NCI-H2171 treated with DMSO at 0.1 percent for 48 hours (cell line): Measurements from ENCODE around the gene PCF11.

Source experiments
- DNase-seq: peaks from one replicate; lab custom pipeline; 2025; lab: John Stamatoyannopoulos, UW

Gene PCF11

DNA sequence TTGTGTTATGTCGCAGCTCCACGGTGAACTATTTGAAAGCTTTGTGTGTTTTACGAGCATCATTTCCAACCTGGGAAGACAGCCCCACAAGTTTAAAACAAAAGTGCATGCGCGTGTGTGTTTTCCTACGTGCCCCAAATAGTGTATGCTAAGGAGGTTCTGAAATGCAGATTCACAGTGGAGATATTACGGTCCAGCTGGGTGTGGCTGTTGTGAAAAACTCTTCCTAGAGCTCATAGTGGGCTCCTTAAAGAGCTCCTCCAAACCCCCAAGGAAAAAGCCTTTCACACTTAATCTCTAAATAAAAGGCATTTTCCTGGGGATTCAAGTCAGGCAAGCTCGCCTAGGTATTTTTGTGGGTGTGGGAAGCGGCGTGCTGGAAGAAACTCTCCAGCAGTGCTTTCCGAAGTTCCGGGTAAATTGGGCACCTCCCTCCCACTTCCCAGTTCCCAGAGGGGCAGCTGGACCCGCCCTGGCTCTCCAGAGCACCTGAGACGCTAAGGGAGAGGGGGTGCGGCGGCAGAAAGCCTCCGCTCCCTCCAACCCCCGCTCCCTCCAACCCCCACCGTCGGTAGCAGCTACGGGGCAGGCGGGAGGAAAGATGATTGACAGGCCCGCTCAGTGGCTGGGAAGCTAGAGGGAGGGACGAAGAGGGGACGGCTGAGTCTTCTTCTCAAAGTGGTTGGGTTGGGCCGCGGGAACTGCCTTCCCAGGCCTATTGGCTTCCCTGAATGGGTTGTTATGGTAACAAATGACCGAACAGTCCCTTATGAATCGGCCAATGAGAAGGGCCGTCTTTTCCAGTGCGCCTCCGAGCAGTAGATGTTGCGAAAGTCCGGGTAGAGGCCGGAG lies 561 bp upstream of the PCF11 start:
- peak; percentile 96 for DNase-seq

DNA sequence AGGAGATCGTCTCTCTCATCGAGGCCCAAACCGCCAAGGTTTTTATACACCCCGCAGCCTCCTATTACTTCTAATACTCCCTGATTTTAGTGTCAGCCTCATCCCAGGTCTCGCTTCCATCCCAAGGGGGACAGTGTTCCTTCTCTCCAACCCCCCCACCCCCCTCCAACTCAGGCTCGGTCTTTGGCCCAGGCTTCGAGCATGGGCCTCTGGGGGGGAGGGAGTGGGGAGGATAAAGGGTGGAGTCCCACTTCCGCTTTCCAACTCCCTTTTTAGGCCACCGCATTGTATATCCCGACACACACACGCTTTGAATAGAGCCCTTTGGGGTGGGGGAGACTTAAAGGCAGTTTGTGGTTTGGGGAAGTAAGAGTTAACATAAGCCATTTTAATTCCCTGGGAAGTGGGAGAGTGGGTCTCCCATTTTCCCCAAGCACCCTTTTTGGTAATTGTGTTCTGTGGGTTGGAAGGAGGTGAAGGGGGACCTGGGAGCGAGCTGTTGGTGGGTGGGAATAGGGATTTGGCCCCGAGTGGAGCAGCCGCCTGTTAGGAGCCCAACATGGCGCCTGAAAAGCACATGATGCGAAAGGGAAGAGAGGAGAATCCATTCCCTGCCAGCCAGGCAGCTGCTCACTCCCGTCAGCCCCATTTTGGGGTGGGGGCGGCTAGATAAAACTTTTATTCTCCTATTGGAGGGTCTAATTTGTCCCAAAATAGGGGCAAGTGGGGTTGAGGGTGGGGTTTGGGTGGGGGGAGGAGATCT lies 844 bp downstream of the PCF11 start:
- peak; percentile 54 for DNase-seq

DNA sequence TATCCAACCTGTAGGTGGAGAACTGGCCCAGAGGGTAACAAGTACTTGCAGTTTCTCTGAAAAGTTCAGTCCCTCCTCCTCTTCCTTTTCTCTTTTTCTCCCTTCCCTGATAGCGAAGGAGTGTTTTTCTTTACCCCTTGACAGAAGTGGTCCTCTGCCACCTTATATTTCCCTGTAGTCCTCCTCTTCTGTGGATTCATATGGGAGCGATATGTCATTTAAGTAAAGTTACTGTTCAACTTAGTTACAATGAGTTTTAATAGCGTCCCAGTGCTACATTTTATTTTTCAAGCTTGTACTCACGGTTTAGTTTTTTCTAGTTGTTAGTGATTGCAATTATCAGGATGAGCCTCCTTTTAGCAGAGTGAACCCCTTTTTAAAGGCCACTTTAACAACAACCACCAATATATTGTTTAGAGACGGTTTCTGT lies 1.4 kb downstream of the PCF11 start:
- no peak for DNase-seq

DNA sequence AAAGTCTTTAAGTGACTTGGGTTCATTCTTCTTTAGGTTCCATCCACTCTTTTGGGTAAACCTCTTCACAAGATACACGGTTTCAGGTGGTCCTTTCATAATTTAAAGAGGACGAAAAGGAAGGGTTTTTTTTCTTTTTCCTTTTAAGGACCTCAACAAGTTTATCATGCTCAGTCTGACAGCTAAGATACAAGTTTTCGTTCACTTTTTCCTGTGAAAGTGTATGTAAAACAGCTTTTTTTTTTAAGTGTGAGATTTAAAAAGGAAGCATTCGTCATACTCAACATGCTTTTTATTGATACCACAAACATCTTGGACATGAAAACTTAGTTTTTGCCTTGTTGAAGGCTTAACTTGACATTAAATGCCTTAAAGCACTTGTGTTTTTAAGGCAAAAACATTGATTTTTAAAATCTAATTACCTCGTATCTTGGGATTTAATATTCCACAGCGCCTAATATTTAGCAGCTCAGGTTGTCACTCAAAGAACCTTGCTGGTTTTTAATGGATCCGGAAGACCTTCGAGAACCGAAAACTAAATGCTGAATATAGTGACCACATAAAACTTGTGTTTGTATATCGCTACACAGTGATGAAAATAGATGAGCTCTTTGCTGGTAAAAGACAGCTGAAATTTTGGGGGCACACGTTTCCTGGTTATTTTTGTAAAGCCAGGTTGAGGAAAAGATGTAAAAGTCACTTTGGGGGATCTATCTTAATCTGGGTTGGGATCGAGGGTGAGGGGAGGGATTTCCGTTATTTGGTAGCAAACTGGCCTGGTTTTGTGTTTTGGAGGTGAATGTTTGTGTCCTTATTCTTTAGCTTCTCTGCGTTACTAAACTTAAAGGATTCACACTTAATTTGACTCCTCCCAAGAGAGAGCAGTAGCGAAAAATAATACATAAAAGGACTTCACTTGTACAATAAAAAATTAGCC lies 2.3 kb downstream of the PCF11 start:
- DNase-seq = no peak

DNA sequence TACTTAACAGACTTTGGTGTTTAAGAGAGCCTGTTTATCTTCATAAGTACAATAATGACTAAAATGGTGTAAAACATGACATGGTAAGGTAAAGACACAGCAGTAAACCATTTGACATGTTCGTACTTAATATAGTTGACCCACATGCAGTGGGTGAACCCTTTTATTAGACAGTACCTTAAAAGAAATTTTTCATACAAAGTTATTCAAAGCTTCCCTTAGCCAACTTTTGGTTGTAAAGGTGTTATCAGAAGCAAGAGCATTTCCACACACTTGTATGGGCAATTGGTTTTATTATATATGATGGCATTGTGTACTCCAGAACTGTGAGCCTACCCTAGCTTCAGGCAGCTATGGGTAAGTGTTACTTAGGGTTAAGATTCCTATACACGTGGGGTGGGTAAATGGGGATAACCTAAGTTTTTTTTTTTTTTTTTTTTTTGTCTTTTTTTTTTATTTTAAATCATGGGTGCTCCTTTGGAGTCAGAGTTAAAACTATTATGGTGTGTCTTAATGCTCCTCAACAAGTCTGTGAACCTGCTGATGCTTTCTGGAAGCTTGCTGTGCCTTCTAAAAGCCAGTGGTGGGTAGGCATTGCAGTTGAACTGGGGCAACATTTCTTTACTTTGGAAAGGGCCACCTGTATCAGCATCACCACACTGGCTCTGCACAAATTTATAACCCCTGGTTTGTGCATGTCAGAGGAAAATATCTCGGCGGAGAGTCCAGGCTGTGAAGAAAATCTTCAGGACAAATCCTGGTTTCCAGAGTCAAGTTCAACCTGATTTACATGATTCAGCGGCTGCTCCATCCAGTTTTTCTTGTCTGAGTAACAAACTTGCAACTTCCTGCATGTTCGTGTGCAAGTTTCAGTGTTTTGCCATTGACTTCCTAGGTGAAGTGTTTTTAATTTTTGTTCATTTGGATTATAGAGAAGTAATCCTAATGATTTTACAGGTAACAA lies 3.3 kb downstream of the PCF11 start:
- DNase-seq = no peak

DNA sequence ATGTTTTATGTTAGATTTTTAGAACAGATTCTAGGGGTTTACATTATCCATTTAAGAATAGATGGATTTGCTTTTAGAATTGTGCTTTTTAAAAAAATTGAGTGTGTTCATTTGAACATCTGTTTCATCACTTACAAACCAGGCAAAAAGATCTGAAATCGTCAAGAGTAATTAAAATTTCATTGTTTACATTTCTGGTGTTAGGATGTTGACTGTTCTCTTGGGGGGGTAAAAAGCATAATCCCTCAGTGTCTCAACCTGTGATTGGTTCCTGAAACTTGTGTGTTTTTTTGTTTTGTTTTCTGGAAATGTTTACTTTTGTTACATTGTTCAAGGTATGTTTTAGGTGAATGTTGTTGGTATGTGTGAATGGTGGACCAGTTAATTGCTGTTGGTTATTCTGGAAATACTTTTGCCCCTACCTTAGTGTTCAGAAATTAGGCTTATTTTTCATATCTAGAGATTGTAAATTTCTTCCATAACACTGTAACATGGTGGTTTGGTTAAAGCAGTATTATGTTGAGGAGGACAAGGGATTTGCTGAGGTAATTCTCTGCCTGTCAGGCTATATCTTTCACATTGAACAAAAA lies 4.8 kb downstream of the PCF11 start:
- DNase-seq = no peak

DNA sequence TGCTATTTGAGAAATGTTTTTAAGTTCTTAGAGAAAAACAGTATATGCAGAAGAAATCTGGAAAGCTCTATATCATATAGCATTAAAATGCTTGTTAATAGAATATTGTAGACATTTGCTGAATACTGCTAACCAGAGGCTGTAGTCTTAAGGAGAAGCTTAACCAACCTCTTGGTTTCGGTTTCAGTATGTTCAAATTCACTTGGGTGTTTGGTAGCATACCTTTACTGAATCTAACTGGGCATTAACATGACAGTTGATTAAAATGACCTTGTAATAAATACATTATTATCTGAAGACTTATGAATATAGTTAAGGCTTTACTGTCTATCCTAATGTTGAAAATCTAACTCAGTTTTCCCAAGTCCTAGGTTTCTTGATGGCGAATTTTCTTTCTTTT lies 5.4 kb downstream of the PCF11 start:
- no peak for DNase-seq

DNA sequence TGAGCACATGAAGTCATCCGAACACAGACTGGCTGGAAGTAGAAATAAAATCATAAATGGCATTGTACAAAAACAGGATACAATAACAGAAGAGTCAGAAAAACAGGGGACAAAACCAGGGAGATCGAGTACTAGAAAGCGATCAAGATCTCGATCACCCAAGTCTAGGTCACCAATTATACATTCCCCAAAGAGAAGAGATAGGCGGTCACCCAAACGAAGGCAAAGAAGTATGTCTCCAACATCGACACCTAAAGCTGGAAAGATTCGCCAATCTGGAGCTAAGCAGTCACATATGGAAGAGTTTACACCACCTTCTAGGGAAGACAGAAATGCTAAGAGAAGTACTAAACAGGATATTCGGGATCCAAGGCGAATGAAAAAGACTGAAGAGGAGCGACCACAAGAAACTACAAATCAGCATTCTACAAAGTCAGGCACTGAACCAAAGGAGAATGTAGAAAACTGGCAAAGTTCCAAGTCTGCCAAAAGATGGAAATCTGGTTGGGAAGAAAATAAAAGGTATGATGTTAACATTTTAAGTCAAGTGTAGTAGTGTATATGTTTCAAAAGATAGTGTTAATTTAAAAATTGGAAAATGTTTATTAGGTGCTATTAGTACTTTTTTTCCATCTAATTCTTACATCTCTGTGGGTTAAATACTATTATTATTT lies 9.4 kb downstream of the PCF11 start:
- no peak for DNase-seq

DNA sequence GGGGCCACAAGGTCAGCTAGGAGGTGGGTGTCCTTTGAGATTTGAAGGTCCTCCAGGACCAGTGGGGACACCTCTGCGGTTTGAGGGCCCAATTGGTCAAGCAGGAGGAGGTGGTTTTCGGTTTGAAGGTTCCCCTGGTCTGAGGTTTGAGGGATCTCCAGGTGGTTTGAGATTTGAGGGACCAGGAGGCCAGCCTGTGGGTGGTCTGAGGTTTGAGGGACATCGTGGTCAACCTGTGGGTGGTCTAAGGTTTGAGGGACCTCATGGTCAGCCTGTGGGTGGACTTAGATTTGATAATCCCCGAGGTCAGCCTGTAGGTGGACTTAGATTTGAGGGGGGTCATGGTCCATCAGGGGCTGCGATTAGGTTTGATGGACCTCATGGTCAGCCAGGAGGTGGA lies 11.8 kb downstream of the PCF11 start:
- no peak for DNase-seq

DNA sequence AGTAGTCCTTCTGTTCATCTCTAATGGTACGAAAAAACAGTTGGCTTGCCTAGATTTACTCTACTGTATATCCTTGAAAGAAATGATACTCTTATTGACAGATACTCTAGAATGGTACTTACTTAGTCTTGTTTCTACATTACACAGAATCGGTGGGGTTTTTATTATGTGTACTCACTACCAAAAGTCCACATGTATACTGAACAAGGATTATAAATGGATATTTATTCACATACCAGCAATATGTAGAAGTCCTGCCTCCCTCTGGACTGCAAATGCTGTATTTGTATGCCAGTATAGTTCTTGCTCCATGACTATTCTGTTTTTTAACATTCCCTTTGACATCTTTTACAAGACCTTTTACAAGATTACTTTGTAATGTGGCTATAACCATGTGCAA lies 13.9 kb downstream of the PCF11 start:
- no peak for DNase-seq

DNA sequence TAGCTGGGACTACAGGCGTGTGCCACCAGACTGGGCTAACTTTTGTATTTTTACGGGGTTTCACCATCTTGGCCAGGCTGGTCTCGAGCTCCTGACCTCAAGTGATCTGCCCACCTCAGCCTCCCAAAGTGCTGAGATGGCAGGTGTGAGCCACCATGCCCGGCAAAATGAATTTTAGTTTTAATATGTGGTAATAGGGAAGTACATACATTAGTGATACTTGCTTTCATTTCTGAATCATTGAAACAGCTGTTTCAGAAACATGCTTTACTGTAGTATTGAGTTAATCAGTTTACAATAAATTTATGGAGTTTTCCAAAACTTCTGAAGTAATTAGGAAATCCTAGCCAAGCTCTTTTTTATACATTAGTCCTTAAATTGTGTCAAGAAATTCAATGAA lies 15.6 kb downstream of the PCF11 start:
- no peak for DNase-seq

DNA sequence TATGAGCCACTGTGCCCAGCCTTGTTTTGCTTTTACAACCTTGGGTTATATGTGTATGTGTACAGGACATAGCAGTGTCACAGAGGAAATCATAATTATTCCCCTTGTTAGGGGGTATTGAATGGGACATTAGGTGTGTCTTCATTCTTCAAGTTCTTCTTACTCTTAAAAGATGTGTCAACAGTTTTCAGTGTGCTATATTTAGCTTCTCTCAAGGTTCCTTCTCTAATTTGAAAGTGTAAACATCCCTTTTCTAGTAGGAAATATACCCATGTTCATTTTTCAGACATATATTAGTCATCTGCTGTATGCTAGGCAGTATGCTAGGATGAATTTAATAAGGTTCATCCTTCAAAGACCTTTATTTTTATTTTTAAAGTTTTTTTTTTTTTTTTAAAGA lies 17.1 kb downstream of the PCF11 start:
- DNase-seq = no peak

DNA sequence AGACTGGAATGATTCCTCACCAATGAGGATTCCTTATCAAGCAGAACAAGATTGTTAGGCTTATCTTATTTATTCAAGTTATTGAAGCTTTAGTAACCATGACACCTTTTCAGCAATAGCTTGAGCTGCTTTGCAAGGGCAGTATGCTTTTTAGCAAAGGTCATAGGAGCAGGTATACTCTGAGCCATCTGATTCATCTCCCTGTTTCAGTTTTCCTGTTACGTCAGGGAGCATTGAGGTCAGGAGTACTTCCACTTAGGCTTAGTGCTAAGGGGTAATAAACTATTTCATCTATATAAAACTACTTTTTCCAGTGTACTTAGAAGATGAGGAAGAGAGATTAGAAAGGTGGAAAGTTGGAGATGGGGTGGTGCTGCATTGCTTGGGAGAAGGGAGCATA lies 18.9 kb downstream of the PCF11 start:
- no peak for DNase-seq

DNA sequence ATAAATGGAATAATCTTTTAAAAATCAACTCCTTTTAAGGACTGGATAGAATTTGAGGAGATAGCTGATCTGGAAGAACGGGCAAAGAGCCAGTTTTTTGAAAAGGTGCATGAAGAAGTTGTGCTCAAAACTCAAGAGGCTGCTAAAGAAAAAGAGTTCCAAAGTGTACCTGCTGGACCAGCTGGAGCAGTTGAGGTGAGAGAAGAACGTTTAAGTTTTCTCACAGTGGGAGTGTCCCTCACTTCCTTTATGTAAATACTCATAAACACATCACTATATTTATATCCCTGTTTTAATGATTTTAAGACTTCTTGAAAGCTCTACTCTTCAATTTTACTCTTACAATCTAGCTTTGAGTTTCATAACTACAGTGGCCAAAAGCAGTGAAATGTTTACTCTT lies 24.9 kb downstream of the PCF11 start:
- no peak for DNase-seq

DNA sequence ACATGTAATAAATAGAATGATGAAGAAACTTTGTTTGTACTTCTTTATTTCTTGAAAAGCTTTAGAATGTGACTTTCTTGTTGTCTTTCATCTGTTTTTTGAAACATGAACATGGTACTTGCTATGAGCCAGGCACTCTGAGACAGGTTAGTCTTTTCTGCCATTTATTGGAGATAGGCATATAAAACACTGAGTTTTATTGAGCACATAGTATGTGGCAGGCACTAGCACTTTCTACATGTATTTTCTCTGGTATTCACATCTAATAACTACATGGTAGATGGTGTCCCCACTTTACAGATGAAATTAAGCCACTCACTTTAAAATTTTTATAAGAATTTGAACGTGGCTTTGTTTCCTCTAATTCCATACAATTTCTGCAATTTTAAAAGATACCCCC lies 28.8 kb downstream of the PCF11 start:
- no peak for DNase-seq

DNA sequence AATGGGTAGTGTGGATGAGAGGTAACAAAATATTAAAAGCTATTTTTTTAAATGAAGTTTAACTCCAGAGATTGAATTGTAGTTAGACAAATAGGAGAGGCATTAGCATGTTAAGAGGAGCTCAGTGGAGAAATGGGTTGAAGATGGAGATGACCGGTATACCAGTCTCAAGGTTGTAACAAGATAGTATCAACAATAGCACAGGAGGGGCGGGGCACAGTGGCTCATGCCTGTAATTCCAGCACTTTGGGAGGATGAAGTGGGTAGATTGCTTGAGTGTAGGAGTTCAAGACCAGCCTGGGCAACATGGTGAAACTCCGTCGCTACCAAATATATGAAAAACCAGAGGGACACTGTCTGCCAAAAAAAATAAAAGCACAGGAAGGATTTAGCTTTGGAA lies 30.5 kb downstream of the PCF11 start:
- no peak for DNase-seq

DNA sequence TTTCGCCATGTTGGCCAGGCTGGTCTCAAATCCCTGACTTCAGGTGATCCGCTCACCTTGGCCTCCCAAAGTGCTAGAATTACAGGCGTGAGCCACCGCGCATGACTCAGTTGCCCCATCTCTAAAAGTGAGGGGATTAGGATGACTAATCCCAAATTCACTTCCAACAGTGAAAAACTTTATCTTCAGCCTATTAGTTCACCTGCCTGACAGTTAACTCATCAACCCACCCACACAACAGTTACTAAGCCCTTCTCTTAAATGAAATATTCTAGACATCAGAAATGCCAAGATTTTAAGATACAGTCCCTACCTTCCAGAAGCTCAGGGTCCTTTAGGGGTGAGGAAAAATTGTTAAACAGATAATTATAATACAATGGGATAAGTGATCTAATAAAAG lies 34.6 kb downstream of the PCF11 start:
- no peak for DNase-seq

DNA sequence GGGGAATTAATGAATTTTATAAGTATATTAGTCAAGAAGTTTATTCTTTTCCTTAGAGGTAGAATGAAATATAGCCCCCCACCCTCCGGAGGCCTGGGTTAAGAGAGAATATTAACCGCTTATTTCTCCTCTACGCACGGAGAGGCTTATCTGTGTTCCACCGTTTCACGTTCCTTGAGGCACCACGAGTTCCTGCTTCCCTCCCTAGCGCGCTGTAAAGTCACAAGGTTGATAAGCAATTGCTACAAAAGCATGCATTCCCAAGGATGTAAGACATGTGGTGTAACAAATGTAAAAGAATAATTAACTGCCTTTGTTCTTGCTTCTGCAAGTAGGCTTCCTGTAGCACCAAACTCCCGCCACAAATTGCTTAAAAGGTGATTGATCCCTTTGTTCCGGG lies 35.1 kb downstream of the PCF11 start:
- no peak for DNase-seq

DNA sequence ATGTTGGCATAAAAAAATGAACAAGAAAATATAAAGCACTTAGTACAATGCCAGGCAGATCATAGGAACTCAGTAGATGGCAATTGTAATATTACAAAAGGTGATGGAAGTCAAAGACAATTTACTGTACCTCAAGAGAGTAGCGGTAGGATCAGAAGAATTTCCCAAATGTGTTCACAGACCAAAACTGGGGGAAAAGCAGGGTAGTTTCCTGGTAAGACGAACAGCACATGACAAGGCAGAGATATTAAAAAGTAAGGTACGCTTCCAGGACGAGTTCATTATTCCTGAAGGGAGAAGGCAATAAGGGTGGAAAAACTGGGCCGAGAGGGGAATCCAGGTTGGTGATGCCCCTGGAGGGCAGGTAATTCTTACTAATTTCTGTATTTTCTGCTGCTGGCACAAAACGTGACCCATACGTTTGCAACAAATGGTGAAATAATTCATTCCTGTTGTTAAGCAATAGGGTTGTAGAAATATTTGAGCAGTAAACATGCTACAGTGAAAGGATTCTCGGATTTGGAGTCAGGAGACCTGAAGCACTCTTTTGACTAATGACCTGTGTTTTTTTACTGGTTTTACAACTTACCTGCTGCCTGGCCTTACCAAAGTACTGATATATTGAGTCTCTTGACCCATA lies 35.8 kb downstream of the PCF11 start:
- DNase-seq = no peak
